IPS-NIHi11 (cell line): ENCODE data around the gene ITIH3.

Experiments
- DNase-seq: peaks from one replicate; pipeline ENCODE4 v3.0.0; 2012; ENCODE audit warnings: mixed read lengths, low spot score

Gene ITIH3

GRCh38 chr3:52779011-52779836 lies 15.4 kb upstream of the ITIH3 start:
- no peak for DNase-seq

- DNase-seq: no peak
These were observed 14.6 kb upstream of the ITIH3 start for GRCh38 chr3:52779837-52780585.

GRCh38 chr3:52781741-52782140 lies 12.9 kb upstream of the ITIH3 start:
- DNase-seq: no peak

GRCh38 chr3:52782412-52783210 lies 12.0 kb upstream of the ITIH3 start:
- no peak for DNase-seq

- DNase-seq: no peak
These were observed 11.4 kb upstream of the ITIH3 start for GRCh38 chr3:52783211-52783555.

- DNase-seq: no peak
These were observed 10.5 kb upstream of the ITIH3 start for GRCh38 chr3:52784021-52784621.

- DNase-seq: no peak
These were observed 9.5 kb upstream of the ITIH3 start for GRCh38 chr3:52784931-52785590.

GRCh38 chr3:52786330-52787215 lies 8.0 kb upstream of the ITIH3 start:
- DNase-seq: no peak

GRCh38 chr3:52787246-52787645 lies 7.3 kb upstream of the ITIH3 start:
- no peak for DNase-seq

GRCh38 chr3:52787672-52788625 lies 6.6 kb upstream of the ITIH3 start:
- DNase-seq: no peak

- no peak for DNase-seq
These were observed 5.5 kb upstream of the ITIH3 start for GRCh38 chr3:52788890-52789745.

GRCh38 chr3:52789746-52790040 lies 4.9 kb upstream of the ITIH3 start:
- DNase-seq: no peak

GRCh38 chr3:52790337-52790736 lies 4.3 kb upstream of the ITIH3 start:
- DNase-seq: no peak

- DNase-seq: no peak
These were observed 3.9 kb upstream of the ITIH3 start for GRCh38 chr3:52790741-52791140.

- DNase-seq: no peak
These were observed 3.2 kb upstream of the ITIH3 start for GRCh38 chr3:52791366-52791765.

- DNase-seq: no peak
These were observed 2.7 kb upstream of the ITIH3 start for GRCh38 chr3:52791928-52792327.

- DNase-seq: peak; percentile 74
These were observed 2.2 kb upstream of the ITIH3 start for GRCh38 chr3:52792413-52792812.

- DNase-seq: no peak
These were observed 1.5 kb upstream of the ITIH3 start for GRCh38 chr3:52792961-52793695.
